ENCODE measurements around the gene ZDHHC14.
"Not testable (repeated sequence)": the region's sequence is repeated elsewhere in the genome, so short reads cannot be mapped to it uniquely, and the experiment has no call there.

The ZDHHC14 gene

DNA sequence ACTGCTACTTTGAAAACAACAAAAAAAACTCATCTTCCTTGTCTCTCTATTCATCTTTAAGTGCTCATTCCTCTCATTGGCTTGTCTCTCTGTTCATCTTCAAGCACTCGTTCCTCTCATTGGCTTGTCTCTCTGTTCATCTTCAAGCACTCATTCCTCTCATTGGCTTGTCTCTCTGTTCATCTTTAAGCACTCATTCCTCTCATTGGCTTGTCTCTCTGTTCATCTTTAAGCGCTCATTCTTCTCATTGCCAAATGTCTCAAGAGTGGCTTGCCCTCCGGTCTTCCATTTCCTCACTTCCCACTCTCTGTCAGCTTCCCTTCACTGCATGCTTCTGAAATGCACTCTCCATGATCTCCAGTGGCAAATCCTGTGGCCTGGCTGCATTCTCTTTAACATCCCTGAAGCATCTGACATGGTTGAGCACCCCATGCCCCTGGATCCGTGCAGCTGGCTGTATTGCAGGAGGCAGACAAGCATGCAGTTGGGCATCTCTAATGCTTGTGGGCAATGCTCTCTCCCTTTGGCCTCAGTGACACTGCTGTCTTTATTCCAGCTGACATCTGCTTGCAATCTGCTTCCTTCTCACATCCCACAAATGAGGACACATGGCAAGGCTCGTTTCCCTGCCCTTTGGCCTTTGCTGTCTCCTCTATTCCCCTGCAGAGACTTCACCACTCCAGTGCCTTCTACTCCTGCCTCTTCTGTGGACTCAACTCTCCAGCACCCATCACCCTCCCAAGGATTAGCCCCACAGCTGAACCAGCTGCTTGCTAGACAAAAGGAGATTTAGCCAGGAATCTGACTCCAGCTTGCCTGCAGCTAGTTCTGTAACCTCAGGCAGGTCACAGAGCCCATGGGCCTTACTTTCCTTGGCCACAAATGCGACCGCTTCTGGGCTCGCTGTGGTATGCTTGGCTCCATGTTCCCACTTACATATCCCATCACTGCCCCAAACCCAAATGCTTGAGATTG lies 298.9 kb downstream of the ZDHHC14 start:
- no peak for DNase-seq

DNA sequence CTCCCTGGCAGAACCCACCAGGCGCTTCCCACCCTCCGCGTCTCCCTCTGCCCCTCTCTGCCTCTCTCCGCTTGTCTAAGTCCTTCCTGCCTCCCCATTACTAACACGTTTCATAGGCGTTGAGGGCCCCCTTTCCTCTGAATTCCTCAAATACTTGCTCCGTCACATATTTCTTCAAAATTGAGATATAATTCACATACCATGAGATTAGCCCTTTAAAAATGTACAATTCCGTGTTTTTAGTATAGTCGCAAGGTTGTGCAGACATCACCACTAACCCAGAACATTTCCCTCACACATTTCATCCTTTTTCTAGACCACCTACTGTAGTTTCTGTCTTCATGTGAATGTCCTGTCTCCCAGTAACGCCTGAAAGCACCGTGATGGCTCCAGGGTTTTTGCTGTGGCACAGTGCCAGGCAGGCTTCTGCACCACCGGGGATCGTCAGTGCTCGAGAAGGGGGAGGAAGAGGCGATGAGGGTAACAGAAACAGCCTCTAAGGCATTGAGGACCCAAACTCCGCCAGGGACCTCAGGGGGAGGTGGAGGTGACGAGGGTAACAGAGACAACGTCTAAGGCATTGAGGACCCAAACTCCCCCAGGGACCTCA lies 300.2 kb downstream of the ZDHHC14 start:
- DNase-seq: no peak

DNA sequence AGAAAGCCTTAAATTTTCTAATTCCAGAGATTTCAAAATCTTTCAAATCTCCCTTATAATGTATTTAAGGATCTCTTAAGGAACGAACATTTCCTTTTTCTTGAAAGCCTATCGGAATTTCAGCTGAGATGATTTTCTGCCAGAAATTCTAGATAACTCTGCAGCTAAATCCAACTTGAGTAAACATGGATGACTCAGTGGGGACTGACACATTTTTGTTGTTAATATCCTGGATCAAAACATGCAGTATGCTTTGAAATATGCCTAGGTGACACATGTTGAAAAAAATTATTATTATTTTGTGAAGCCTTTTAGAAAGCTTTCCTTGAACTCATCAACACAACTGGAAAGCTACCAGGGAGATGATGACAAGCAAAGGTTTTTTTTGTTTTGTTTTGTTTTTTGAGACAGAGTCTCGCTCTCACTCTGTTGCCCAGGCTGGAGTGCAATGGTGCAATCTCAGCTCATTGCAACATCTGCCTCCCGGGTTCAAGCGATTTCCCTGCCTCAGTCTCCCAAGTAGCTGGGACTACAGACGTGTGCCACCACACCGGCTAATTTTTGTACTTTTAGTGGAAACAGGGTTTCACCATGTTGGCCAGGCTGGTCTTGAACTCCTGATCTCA lies 302.0 kb downstream of the ZDHHC14 start:
- no peak for DNase-seq

DNA sequence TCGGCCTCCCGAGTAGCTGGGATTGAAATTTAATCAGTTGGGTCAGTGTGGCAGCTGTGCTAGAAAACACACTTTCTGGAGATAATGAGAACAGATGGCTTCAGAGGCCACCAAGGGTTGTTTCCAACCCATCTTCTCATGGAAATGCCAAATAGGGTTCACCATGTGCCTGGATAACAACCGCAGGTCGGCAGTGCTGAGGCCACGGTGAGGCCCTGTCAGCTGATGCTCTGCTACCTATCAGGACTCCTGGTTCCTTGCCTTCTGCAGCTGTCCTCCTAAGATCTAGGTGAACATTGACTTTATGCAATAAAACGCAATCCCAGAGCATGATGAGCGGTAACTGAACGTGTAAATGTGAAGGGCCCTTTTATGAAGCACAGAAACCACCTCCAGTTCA lies 302.7 kb downstream of the ZDHHC14 start:
- DNase-seq: no peak

DNA sequence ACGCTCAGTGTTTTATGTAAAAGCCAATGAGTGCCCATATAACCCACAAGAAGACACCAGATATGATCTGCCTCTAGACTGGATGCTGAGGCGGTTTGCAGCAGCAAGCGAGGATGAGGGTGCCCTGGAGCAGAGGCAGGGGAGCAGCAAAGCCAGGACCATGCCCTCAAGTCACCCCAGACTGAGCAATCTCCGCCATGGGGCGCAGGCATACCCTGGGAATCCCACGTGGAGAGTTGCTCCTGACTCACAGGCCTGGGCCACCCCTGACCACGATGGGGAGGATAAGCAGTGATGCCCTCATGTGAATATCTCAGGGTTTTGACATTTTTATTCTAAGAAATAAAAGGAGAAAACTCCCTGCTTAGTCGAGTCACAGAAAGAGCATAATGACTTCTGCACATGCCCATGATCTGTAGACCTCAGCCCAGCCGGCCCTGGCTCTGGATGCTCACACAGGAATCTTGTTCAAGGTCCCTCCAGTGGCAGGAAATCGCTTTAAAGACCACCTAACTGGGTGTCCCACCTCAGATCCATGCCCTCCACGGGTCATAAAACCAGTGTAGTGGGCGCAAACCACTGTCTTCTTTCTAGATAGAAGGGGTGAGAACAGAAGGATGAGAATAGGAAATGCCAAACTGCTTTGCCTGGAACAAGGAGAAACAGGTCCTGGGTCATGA lies 303.8 kb downstream of the ZDHHC14 start:
- DNase-seq: no peak

DNA sequence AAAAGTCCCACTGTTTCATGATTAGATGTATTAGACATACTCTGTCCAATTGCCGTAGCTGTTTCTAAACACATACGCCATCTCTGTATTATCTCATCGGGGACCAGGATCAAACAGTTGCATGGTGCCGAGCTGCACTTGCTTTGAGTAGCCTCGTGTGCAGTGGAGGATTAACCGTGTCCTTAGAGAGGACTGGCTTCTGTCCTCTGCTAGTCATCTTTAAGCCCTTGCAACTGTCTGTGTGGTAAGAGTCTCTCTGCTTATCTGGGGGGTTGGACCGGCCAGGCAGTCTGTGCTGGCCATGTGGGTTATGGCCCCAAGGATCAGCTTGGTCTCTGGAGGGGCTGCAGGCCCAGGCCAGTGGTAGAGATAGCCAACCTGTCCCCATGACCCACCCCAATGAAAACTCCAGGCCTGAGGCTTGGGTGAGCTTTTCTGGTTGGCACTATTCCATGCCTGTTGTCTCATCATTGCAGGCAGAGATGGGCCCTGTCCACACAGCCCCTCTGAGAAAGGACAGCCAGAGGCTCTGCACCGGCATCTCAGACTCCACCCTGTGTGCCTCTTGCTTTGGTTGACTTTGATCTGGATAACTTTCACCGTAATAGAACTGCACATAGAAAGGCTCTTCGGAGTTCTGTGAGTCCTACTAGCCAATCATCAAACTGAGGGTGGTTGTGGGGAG lies 304.7 kb downstream of the ZDHHC14 start:
- no peak for DNase-seq

DNA sequence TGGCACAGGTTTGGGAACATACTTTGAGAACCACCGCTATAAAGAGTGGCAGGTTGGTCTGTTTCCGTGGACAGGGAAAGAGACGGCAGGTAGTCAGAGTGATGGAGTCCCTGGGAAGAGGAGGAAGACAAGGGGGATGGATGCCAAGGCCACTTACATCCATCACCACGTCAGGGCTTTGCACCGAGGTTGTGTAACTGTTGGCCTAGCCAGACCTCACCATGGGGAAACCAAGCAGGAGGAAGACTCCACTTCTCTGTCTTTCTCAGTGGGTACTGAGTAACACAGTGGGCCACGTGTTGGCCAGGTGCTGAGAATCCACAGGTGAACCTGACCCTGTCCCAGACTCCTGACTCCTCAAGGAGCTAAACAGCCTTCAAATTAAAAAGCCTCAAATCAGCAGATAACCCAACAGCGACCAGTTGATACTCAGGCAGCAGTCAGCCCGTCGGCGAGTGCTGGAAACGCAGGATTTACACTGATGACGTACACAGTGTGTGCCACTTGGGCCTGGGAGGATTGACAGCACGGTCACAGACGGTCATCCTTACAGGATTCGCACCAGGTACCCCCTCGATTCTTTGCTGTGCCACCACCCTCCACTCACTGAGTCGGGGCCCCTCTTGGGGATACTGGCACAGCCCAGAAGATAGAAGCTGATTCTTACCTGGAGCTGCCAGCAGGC lies 307.4 kb downstream of the ZDHHC14 start:
- DNase-seq: no peak

DNA sequence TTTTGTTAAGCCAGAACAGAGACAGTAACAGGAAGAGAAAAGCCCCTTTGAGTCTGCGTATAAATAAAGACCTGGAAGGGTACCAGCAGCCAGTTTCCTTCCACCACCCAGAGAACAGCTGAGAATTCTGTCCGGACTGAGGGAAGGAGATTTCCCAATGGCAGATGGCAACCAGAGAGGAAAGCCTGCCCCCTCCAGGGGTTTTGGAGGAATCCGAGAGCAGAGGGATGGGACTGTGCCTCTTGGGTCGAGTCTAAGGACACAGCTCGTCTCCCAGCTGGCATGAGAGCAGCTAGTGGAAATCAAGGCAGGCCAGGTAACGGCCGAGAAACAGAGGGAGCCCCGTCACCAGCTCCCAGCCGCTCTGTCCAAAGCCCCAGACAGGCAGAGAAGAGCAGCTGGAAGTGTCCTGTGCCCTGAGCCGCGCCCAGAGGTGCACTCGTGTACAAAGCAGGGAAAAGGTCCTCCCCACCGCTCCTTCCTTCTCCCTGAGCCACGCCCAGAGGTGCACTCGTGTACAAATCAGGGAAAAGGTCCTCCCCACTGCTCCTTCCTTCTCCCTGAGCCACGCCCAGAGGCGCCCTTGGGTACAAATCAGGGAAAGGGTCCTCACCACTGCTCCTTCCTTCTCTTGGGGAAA lies 308.1 kb downstream of the ZDHHC14 start:
- no peak for DNase-seq

DNA sequence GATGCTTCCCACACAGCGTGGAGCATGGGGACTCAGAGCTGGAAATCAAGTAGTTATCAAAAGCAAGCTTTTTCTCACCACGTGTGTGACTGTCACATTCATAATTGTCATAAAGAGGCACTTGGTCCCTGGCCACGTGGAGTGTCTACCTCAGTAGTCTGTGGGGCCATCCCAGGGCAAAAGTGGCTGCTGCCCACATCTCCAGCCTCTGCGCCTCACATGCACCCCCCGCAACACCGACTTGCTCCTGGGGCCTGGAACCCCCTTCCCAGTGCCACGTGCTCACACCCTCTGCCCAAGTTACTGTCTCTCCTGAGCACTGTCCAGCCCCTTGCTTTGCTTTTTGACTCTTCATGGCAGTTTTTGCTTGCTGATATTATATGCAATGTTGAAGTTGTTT lies 308.9 kb downstream of the ZDHHC14 start:
- no peak for DNase-seq

DNA sequence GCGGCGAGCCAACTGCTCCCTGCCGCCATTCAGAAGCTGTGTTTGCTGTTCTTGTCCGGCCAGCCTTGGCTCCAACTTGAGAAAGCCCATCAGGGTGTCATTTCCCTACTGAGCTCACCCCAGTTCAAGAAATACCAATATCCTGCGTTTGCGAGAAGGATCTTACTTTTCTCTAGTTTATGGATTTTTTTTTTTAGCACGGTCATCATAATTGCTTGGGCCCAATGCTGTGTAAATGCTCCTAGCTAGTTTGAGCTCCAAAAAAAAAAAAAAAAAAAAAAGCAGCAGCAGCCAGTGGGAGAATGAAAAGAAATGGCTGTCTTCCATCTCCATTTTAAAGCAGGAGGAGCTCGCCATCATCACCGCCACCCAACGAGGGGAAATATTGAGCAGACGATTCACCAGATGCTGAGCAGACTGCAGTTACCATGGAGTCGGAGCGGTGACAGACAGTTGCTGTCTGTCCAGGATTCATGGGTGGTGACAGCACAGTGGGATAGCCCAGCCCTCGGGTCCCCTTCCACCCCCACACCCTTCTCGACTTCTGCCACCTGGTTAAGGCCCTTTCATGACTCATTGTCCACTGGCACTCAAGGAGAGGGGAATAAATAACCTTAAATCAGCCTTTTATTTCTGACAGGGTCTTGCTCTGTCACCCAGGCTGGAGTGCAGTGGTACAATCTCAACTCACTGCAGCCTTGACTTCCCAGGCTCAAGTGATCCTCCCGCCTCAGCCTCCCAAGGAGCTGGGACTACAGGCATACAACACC lies 309.6 kb downstream of the ZDHHC14 start:
- no peak for DNase-seq

DNA sequence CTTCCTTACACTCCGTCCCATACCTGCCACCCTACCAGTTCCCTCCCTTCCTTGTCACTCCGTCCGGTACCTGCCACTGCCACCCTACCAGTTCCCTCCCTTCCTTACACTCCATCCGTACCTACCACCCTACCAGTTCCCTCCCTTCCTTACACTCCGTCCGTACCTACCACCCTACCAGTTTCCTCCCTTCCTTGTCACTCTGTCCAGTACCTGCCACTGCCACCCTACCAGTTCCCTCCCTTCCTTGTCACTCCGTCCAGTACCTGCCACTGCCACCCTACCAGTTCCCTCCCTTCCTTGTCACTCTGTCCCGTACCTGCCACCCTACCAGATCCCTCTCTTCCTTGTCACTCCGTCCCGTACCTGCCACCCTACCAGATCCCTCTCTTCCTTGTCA lies 310.6 kb downstream of the ZDHHC14 start:
- DNase-seq: not testable (repeated sequence)

DNA sequence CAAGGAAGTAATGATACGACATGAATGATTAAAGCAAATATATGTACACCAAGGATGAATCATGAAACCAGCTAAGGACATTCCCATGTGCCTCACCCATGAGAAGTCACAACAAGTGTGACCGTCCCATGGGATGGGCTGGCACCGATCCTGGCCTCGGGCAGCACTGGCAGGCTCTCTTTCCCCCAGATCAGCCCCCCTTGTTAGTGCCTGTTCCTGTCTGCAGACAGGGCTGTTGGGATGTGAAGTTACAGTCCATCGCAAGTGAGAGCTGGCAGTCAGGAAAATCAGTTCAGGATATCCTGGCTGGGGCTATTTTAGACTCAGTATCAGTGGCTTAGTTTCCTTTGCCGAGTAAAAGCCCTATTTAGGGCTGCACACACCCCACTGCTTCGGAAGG lies 312.9 kb downstream of the ZDHHC14 start:
- DNase-seq: no peak

DNA sequence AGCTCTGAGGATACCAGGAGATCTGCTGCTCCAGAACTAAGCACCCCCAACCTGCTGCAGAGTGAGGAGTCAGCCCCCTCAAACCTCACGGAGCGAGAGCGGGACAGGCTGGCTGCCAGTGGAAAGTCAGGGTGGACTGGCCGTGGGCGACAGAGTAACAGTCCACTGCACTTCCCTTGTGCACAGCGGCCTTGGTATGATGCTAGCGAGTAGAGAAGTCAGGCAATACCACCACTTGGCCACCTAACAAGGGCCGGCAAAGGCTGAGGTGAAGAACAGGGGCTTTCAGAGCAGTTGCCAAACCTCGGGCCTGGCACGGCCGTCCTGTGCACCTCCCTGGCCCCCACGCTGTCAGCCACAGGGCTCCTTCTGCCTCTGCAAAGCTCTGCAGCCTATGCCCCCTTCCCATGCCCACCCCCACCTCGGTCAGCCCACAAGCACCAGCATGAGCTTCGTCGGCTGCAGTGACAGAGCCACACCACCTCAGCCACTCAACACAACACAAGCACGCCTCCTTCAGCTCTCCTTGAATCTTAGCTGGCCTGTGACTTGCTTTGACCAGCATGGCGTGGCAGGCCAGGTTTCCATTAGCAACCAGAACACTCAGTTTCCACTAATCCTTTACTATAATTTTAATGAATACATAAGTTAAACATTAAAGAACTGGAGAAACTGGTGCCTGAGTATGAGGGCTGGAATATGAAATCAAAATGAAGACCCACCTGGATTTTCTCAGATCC lies 314.5 kb downstream of the ZDHHC14 start:
- no peak for DNase-seq

DNA sequence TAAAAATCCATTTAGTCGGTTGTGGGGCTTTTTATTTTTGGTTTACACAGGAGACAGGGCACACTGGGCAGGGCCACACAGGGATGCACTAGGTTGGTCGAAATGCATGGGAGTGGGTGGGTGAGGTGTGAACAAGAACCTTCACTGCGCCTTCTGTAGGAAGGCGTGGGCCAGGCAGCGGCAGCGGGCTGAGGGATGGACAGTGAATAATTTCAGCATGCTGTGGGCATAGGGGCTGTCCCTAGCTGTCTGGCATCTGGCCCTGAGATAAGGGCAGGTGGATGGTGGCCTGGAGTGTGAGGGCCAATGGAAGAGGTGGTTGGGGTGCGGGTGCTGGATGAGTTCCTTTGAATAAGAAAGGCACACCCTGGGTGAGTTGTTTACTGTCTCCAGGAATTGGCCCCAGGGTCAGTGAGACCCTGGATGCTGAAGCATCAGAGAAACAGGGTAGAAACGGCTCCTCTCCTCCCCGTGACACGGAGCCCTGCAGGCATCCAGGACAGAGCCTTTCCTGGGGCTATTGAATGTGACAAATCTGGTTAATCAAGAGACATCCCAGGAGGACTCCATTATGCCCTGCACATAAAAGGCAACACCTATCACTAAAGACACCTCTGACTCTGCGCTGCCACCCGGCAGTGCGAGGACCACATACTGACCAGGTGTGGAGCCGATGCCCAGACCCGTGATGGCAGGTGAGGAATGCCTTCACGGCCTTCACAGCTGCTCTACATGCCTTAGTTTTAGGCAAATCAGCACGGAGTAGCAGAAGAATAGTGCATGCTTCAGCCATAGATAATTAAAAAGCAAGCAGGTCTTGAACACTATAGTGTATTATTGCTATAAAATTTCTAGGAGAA lies 319.0 kb downstream of the ZDHHC14 start:
- no peak for DNase-seq

DNA sequence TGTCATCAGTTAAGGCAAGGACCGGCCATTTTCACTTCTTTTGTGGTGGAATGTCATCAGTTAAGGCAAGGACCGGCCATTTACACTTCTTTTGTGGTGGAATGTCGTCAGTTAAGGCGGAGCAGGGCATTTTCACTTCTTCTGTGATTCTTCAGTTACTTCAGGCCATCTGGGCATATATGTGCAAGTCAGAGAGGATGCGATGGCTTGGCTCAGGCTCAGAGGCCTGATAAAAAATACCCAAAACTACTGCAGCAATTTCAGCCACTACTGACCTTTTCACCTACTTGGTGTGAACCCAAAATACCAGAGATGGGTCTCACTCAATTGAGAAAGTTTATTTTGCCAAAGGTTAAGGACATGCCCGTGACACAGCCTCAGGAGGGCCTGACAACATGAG lies 325.4 kb downstream of the ZDHHC14 start:
- DNase-seq: not testable (repeated sequence)

DNA sequence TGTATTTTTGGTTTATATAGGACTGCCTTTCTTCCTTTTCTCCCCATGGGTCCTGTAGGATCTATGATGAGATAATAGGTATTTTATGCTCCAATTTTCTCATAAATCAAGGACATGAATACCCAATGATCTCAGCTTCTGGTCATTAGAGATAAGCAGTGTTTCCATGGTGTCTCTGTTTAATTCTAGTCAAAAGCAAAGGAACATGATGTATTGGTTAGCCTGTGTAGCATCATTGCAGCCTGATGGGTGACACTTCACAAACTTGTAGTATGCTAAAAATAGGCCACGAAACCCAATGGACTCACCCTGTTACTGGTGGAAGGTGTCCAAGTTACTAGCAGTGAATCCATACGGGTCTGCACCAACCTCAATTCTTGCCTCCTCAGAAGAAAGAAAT lies 325.9 kb downstream of the ZDHHC14 start:
- DNase-seq: no peak

DNA sequence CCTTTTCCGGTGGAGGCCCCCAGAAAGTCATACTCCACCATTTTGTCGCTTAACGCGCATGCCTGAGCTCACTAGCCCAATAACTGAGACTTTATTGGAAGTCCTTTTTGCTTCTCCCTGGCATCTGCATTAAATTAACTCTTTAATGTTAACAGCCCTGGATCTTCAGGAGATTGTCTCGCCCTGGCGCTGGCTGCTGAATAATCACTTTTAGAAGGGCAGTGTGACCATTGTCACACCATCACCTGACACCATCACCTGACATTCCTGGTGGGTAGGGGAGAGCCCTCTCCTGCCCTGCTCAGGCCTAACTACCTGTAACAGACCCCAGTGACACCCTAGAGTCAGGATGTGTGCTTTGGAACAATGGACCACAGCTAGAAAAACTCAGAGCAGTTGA lies 326.6 kb downstream of the ZDHHC14 start:
- no peak for DNase-seq

DNA sequence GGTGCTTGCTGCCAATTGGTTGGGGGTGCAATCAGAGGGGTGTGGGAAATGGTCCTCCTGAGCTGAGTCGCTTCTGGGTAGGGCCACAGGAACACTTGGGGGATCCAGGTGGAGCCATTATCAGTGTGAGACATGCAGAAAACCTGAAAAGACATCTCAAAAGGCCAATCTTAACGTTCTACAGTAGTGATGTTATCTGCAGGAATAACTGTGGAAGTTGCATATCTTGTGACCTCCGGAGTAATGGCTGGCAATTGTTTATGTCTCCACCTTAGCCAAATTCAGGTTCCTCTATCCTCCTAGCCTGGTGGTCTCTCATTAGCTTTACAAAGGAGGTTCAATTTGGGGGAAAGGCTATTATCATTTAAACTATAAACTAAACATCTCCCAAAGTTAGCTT lies 327.2 kb downstream of the ZDHHC14 start:
- no peak for DNase-seq

DNA sequence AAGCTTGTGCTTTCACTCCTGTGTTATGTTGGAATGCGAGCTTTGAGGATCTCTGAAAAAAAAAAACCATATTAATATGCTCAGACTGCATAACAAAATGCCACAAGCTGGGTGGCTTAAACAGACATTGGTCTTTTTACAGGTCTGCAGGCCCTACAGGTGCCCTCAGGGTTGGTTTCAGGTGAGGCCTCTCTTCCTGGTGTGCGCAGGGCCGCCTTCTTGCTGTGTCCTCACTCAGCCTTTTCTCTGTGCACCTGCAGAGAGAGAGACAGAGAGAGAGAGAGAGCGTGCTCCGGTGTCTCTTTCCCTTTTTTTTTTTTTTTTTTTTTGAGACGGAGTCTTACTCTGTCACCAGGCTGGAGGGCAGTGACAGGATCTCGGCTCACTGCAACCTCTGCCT lies 327.9 kb downstream of the ZDHHC14 start:
- no peak for DNase-seq
